HG02885 (cell line): ENCODE measurements around the gene UBE3D.
"Not testable (repeated sequence)": the region's sequence is repeated elsewhere in the genome, so short reads cannot be mapped to it uniquely, and the experiment has no call there.

Experiments used
- ATAC-seq: cut with Tn5 transposase; IDR thresholded peaks from one replicate; pipeline ENCODE4 v1.9.1; 2021; ENCODE audit warnings: mild to moderate bottlenecking; ENCODE audit not compliant: unreplicated experiment, poor library complexity

Gene UBE3D

DNA sequence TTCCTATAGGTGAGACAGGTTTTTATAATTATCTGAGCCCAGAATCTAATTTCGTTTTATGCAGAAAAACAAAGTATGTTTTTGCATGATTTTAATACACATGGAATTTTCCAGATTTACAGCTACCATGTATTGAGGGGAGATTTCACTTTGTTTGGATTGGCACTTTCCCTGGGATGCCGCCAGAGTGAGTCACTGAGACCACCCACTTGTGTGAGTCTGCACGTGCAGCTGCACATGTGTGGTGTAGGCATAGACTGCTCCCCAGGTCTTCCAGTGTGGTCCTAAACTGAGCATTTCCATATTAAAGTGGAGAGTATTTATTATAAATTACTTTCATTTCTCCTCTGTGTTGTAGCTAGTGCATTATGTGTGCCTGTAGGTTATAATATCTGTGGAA, 186.8 kb downstream of the UBE3D start:
- no peak for ATAC-seq

GRCh38 chr6:82877213-82878195, 188.1 kb downstream of the UBE3D start:
- no peak for ATAC-seq

- no peak for ATAC-seq
Measured at GRCh38 chr6:82875573-82876185, 190.0 kb downstream of the UBE3D start.

DNA sequence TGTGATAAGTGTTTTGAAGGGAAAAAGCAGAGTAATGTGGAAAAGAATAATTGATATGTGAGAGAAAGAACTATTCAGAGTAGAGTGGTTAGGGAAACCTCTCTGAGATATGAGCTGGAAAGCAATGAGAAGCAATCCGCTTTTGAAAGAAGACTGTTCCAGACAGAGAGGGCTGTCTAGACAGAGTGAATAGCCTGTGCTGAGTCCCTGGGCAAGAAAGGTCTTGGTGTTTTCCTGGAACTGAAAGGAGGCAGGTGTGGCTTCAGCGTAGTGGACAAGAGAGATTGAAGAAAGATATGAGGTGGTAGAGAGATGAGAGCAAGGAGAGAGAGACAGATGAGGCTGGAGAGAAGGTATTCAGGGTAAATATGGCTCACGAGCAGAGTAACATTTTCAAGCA, 190.8 kb downstream of the UBE3D start:
- no peak for ATAC-seq

DNA sequence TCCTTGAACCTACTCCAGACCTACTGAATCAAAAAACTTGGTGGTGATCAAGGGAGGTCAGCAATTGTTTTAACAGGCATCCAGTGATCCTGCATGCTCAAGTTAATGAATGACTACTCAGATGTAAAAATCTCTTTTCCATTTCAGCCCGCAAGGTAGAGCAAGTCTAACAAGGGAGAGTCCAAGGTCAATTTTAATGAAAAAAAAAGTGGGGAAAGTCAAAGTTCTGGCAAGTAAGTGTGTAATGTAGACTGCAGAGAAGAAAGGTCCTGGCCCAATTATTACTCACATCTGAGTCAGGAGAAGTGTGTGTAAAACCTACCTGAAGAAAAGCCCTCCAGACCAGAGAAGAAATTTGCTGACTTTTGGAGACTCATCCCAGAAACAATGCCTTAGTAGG, 193.5 kb downstream of the UBE3D start:
- ATAC-seq: no peak

- no peak for ATAC-seq
Measured at GRCh38 chr6:82870582-82871172, 195.0 kb downstream of the UBE3D start.

DNA sequence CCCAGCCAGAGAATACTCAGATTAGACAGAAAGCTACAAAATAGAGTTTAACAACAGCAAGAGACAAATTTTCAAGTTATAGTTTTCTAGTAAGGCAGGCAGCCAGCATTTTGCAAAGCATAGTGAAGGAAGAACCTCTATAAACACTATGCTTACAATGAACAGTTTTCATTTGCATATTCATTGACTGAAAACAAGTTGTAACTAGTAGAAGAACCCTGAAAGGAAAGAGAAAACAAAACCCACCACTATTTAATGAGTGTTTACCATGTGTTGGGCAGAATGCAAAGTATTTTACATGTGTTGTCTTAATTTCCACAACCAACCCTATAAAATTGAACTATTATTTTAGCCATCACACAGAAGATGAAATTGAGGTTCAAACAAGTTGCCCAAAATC, 196.1 kb downstream of the UBE3D start:
- ATAC-seq: no peak

DNA sequence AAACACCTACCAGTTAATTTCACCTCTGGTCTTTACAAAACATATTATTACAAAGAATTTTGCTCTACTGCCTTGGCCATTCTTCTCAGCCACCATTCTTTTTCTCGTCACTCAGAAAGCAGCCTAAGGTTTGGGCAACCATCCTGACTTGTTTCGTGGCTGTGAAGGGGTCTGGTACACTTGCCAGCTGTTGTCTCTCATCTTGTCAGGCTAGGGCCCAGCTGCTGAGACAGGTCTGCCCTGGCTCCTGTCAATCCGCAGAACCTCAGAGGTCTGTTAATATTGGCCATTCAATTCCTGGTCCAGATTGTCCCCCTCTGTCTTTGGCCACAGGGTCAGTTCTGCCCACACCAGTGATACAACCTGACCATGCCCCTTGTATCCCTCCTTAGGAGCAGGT, 197.7 kb downstream of the UBE3D start:
- ATAC-seq: no peak

DNA sequence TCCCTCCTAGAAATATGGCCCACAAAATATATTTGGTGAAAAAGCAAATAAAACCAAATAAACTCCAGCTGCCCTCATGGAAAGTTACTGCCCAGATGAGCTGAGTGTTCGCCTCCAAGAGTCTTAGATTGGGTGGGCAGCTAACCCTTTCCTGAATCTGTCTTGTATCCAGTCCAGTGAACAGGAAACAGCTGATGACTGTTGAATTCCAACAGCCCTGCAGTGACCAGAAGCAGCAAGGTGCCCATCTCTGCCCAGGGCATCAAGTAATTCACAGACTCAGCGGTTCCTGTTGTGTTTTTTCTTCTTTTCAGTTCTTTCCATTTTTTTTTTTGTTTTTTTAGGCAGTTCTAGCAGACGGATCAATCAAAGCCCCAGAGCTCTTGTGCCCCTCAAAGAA, 199.2 kb downstream of the UBE3D start:
- ATAC-seq: no peak

- ATAC-seq: no peak
Measured at GRCh38 chr6:82865461-82865860, 200.2 kb downstream of the UBE3D start.

DNA sequence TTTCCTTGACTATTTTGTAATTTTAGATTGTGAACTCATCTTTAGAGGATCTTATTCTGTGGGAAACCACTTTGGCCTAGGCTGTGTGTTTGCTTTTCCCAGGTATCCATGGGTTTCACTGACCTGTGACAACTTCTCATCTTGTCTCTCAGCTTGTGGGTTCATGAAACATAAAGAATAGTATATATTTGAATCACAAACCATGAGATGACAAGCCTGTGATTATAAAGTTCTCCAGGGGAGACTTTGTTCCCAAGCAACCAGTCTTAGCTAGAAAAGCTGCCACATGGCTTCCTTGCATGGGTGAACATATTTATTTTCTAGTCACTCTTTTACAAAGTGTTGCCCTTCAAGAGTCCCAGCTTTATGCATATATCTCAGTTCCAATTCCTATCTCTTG, 201.9 kb downstream of the UBE3D start:
- ATAC-seq: no peak

DNA sequence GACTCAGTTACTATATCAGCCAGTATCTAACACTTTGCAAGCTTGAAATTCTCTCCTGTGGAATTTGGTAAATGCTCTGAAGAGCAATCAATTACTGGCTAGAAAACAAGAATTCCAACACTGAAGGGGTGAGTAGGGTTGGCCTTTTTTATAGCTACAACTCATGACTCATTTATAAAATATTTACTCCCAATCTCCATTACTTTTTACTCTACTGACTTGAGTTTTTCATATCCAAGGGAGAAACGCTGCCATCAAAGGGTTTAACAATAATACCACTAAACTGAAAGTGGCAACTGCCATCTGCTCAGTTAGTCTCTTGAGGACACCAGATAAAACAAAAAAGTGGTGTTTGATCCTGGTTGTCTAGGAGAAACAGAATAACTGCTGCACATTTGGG, 203.1 kb downstream of the UBE3D start:
- no peak for ATAC-seq

DNA sequence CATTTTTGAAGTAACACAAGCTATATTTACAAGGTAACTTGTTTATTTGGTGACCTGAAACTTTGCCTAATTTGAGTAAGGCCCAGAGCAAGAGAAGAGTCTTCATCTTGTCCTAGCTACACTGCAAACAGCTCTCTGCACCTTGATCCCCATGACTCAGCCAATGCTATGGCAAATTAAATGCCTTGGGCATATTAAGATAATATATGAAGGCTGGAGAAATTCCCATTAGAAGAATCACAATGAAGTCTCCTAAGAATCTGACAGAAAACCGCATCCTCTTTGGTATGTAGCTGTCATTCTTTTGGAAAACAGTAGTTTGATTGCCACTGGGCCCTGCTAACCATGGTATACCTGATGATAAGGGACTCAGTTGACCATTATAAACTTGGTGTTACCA, 204.5 kb downstream of the UBE3D start:
- no peak for ATAC-seq

- ATAC-seq: not testable (repeated sequence)
Measured at GRCh38 chr6:82856077-82856476, 209.6 kb downstream of the UBE3D start.

GRCh38 chr6:82852904-82853303, 212.7 kb downstream of the UBE3D start:
- ATAC-seq: not testable (repeated sequence)

GRCh38 chr6:82843291-82843885, 222.3 kb downstream of the UBE3D start:
- ATAC-seq: no peak

- no peak for ATAC-seq
Measured at GRCh38 chr6:82842721-82843120, 222.9 kb downstream of the UBE3D start.
